GM19023 (cell line): ENCODE measurements around the gene NLN.
A peak's percentile ranks its signal among the peaks of the same experiment; 100 is the strongest.
"Not testable (repeated sequence)": the region's sequence is repeated elsewhere in the genome, so short reads cannot be mapped to it uniquely, and the experiment has no call there.

ENCODE experiments used
- ATAC-seq: cut with Tn5 transposase; IDR thresholded peaks from one replicate; pipeline ENCODE4 v1.9.1; 2021; ENCODE audit warnings: mild to moderate bottlenecking, moderate library complexity; ENCODE audit not compliant: unreplicated experiment

NLN gene

DNA sequence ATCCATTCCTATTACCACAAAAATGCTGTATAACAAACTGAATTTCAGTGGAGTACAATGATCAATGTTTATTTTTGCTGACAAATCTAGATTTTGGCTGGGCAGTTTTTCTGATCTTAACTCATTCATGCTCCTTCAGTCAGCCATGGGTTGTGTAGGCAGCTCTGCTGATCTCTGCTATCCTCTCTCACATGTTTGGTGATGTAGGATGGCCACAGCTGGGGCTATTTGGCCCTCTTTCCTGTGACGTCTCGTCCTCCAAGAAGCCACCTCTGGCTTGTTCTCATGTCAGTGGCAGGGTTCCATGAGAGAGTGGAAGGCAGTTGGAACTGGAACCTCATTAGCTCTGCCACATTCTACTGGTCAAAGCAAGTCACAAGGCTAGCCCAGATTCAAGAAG, 8.9 kb downstream of the NLN start:
- no peak for ATAC-seq

DNA sequence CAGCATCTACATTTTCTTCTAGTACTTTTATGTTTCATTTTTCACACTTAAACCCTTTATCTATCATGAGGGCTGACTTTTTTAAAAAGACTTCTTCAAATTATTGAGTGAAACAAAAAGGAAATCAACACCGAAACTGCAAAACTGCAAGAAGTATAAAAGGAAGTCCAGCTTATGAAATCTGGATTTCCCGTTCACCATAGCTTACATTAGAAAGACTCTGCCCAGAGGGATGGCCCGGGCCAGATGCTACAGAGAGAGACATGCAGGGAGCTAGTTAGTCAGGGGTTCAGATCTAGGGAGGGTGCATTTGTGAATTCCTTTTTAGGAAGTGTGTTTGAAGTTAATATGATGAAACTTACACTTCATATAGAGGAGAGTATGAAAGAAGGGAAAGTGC, 10.0 kb downstream of the NLN start:
- not testable (repeated sequence) for ATAC-seq

- not testable (repeated sequence) for ATAC-seq
Observed at GRCh38 chr5:65734196-65734775, 12.3 kb downstream of the NLN start.

- ATAC-seq = no peak
Observed at GRCh38 chr5:65734921-65735320, 12.9 kb downstream of the NLN start.

DNA sequence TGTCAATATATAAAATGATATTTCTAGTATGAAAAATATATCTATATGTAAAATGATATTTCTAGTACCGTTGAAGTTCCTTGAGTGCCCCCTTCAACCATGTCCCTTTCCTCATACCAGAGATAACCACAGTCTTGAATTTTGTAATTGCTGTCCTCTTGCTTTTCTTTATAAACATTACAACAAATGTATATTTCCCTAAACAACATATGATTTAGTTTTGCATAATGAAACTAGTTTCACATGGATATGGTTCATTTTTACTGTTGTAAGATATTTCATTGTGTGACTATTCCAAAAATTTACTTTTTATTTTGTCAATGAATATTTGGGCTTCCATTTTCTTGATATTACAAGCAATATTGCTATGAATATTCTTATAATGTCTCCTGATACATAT, 14.0 kb downstream of the NLN start:
- ATAC-seq = no peak

GRCh38 chr5:65737842-65738241, 15.8 kb downstream of the NLN start:
- ATAC-seq = no peak

DNA sequence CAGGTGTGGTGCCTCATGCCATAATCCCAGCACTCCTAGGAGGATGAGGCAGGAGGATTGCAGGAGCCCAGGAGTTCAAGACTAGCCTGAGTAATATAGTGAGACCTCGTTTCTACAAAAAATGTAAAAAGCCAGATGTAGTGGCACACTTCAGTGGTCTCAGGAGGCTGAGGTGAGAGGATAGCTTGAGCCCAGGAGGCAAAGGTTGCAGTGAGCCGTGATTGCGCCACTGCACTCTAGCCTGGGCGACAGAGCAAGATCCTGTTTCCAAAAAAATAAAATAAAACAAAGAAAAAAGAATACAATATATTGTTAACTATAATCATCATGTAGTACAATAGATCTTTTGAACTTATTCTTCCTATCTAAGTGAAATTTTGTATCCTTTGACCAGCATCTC, 16.3 kb downstream of the NLN start:
- ATAC-seq = no peak

- ATAC-seq = no peak
Observed at GRCh38 chr5:65739162-65739561, 17.2 kb downstream of the NLN start.

GRCh38 chr5:65742565-65743231, 20.7 kb downstream of the NLN start:
- ATAC-seq = peak; percentile 67

DNA sequence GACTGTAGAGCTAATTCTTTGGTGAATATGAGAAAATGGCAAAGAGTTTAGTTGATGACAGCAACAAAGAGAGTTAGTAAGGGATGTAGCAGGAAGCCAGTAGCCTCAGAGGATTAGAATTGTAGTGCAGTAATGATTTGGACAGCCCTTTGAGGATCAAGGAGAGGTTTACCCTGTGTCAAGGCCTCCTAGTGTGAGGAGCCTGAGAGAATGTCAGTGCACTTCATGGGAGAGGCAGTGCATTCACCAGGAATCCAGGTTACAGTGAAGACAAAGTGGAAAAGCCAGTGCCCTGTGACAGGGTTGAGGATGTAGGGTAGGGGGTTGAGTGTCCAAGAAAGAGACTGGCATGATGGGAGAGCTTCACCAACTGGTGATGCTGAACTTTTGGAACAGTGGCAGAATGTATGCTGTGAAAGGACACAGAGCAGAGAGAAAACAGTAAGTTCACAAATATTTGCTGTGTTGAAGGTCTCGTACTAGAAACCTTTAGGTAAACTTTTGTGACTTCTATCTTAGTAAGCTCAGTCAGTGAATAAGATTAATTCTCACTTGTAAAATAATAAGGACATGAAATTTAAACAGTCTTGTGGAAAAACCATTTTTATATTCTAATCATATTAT, 27.3 kb downstream of the NLN start:
- ATAC-seq = no peak

GRCh38 chr5:65749956-65750355, 28.0 kb downstream of the NLN start:
- no peak for ATAC-seq

GRCh38 chr5:65750938-65751337, 28.9 kb downstream of the NLN start:
- no peak for ATAC-seq

GRCh38 chr5:65753189-65753588, 31.2 kb downstream of the NLN start:
- no peak for ATAC-seq

- no peak for ATAC-seq
Observed at GRCh38 chr5:65758546-65759144, 36.6 kb downstream of the NLN start.

DNA sequence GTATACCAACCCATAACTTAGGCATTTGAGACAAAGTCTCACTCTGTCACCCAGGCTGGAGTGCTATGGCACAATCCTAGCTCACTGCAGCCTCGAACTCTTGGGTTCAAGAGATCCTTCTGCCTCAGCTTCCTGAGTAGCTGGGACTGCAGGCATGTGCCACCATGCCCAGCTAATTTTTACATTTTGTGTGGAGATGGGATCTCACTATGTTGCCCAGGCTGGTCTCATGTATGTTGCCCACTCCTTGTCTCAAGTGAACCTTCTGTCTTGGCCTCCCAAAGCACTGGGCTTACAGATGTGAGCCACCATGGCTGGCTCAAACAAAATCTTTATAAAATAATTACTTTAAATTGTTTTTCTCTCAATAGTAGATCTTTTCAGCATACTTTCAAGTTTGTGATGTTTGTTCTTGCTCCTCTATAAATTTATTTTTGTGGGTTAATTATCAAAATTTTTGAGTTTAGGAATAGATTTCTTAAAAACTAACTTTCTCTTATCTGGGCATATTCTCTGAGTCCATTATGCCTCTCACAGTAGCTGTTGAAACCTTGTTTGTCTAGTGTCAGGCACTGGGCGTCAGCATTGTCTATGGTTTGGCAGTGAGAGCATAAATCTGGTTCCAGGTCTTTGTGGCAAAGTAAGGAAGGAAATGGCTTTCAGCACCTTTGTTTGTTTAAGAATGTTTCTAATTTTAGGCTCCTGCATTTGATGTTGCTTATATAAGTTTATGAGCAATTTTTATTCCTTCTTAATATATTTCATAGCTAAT, 38.7 kb downstream of the NLN start:
- ATAC-seq = no peak

GRCh38 chr5:65762234-65762633, 40.2 kb downstream of the NLN start:
- no peak for ATAC-seq

GRCh38 chr5:65765582-65765981, 43.6 kb downstream of the NLN start:
- no peak for ATAC-seq

DNA sequence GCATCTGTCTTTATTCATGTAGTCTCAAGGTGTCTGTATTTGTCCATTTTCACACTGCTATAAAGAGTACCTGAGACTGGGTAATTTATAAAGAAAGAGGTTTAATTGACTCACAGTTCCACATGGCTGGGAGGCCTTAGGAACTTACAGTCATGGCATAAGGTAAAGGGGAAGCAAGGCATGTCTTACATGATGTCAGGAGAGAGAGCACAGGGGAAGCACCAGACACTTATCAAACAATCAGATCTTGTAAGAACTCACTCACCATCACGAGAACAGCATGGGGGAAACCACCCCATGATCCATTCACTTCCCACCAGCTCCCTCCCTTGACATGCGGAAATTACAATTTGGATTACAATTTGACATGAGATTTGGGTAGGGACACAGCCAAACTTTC, 44.2 kb downstream of the NLN start:
- no peak for ATAC-seq

GRCh38 chr5:65766781-65767180, 44.8 kb downstream of the NLN start:
- no peak for ATAC-seq

GRCh38 chr5:65767565-65767964, 45.6 kb downstream of the NLN start:
- no peak for ATAC-seq

DNA sequence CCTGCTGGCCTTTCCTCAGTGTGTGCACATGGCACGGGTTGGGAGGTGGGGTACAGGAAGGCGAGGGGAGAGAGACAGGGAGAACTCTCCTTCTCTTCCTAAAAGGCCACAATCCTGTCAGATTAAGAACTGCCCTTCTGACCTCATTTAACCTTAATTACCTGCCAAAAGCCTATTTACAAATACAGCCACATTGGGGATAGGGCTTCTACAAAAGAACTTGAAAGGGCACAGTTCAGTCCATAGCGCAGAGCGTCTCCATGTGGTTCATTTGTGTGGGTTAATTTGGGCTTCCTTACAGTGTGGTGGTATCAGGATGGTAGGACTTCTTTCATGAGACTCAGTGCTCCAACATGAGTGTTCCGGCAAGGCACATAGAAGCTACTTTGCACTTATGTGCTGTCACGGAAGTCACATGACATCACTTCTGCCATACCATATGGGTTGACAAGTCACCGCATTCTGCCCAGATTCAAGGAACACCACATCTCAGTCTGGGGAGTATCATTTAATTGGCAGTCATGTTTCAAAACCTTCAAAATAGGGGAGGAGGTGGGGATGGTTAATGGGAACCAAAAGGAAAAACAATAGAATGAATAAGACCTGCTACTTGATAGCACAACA, 46.8 kb downstream of the NLN start:
- no peak for ATAC-seq
